Stimulated activated memory B cell treated with anti-CD40 and anti-IgM and Interleukin-4, amounts not matched to agents 10 μg/mL and 1 μg/mL and 100 μg/mL, for 72 hours (primary cell): ENCODE data around the gene USP37.

Experiments used
- ATAC-seq: fragments of 150-1000 bp; cut with Tn5 transposase; 2 replicates; pipeline ENCODE4 v1.10.0; 2021
- H3K27ac Mint-ChIP-seq: one replicate; pipeline ENCODE4 v1.8.0; 2022; ENCODE audit warnings: mild to moderate bottlenecking, mixed read lengths
- H3K27me3 Mint-ChIP-seq: one replicate; pipeline ENCODE4 v1.8.0; 2022; ENCODE audit warnings: mixed read lengths
- H3K36me3 Mint-ChIP-seq: one replicate; pipeline ENCODE4 v1.8.0; 2022; ENCODE audit warnings: mixed read lengths
- H3K4me1 Mint-ChIP-seq: one replicate; pipeline ENCODE4 v1.8.0; 2022; ENCODE audit warnings: mixed read lengths
- H3K4me3 Mint-ChIP-seq: one replicate; pipeline ENCODE4 v1.8.0; 2022; ENCODE audit warnings: mild to moderate bottlenecking, moderate library complexity, mixed read lengths
- H3K9me3 Mint-ChIP-seq: one replicate; pipeline ENCODE4 v1.8.0; 2022; ENCODE audit warnings: mixed read lengths

USP37 gene

GRCh38 chr2:218418717-218419458, 149.3 kb downstream of the USP37 start, which contains the start of gene VIL1:
VIL1 (plus strand) TSS chr2:218419123; CDS start chr2:218423779, 4,656 bp downstream.
- Mint-ChIP-seq H3K27me3 (peaks cover 12% of the 10 kb centered on the region), H3K4me3 (no peak within 1 kb of the TSS), H3K4me1 (no peaks in the 10 kb centered on the region), H3K27ac (no peak within 1 kb of the TSS), H3K36me3 (no peaks in the 10 kb centered on the region), H3K9me3 (no peaks in the 10 kb centered on the region)
- no peak for ATAC-seq

GRCh38 chr2:218418321-218418716, 149.8 kb downstream of the USP37 start:
- Mint-ChIP-seq H3K4me1 (no peaks in the 10 kb centered on the region), H3K4me3 (no peak overlapping the region), H3K27me3 (peaks cover 12% of the 10 kb centered on the region), H3K27ac (no peak overlapping the region), H3K9me3 (no peaks in the 10 kb centered on the region), H3K36me3 (no peaks in the 10 kb centered on the region)
- no peak for ATAC-seq

GRCh38 chr2:218407717-218408116, 160.4 kb downstream of the USP37 start:
- H3K9me3 Mint-ChIP-seq, result no peaks in the 10 kb centered on the region
- peaks cover 27% of the 10 kb centered on the region for H3K36me3 Mint-ChIP-seq
- H3K27ac Mint-ChIP-seq, result peak overlapping the region; percentile 80
- no peak for ATAC-seq
- no peaks in the 10 kb centered on the region for H3K27me3 Mint-ChIP-seq
- H3K4me3 Mint-ChIP-seq, result no peak overlapping the region
- peaks cover 51% of the 10 kb centered on the region for H3K4me1 Mint-ChIP-seq

- peaks cover 57% of the 10 kb centered on the region for H3K4me1 Mint-ChIP-seq
- peak; percentile 37 for ATAC-seq
- H3K4me3 Mint-ChIP-seq, result peak overlapping the region; percentile 77
- no peaks in the 10 kb centered on the region for H3K9me3 Mint-ChIP-seq
- H3K27me3 Mint-ChIP-seq, result no peaks in the 10 kb centered on the region
- peak overlapping the region; percentile 80 for H3K27ac Mint-ChIP-seq
- peaks cover 33% of the 10 kb centered on the region for H3K36me3 Mint-ChIP-seq
Measured at GRCh38 chr2:218406949-218407618, 161.1 kb downstream of the USP37 start.

- H3K9me3 Mint-ChIP-seq, result no peaks in the 10 kb centered on the region
- H3K27ac Mint-ChIP-seq, result peak overlapping the region; percentile 80
- no peaks in the 10 kb centered on the region for H3K27me3 Mint-ChIP-seq
- peak overlapping the region; percentile 79 for H3K4me3 Mint-ChIP-seq
- ATAC-seq, result peak; percentile 91
- peaks cover 39% of the 10 kb centered on the region for H3K36me3 Mint-ChIP-seq
- peaks cover 64% of the 10 kb centered on the region for H3K4me1 Mint-ChIP-seq
Measured at GRCh38 chr2:218406209-218406948, 161.8 kb downstream of the USP37 start.

GRCh38 chr2:218405746-218406208, 162.4 kb downstream of the USP37 start:
- Mint-ChIP-seq H3K27me3 (no peaks in the 10 kb centered on the region), H3K36me3 (peaks cover 39% of the 10 kb centered on the region), H3K9me3 (no peaks in the 10 kb centered on the region), H3K4me1 (peaks cover 70% of the 10 kb centered on the region), H3K4me3 (peak overlapping the region; percentile 79), H3K27ac (peak overlapping the region; percentile 80)
- ATAC-seq, result no peak

GRCh38 chr2:218405086-218405745, 162.9 kb downstream of the USP37 start:
- Mint-ChIP-seq H3K36me3 (peaks cover 39% of the 10 kb centered on the region), H3K9me3 (no peaks in the 10 kb centered on the region), H3K27ac (peak overlapping the region; percentile 80), H3K27me3 (no peaks in the 10 kb centered on the region), H3K4me3 (peak overlapping the region; percentile 79), H3K4me1 (peaks cover 70% of the 10 kb centered on the region)
- no peak for ATAC-seq

GRCh38 chr2:218404351-218405085, 163.6 kb downstream of the USP37 start:
- no peaks in the 10 kb centered on the region for H3K9me3 Mint-ChIP-seq
- H3K4me1 Mint-ChIP-seq, result peaks cover 70% of the 10 kb centered on the region
- H3K27ac Mint-ChIP-seq, result peak overlapping the region; percentile 80
- peaks cover 39% of the 10 kb centered on the region for H3K36me3 Mint-ChIP-seq
- H3K4me3 Mint-ChIP-seq, result no peak overlapping the region
- H3K27me3 Mint-ChIP-seq, result no peaks in the 10 kb centered on the region
- ATAC-seq, result no peak

GRCh38 chr2:218403810-218404209, 164.3 kb downstream of the USP37 start:
- Mint-ChIP-seq H3K4me1 (peaks cover 73% of the 10 kb centered on the region), H3K9me3 (no peaks in the 10 kb centered on the region), H3K4me3 (no peak overlapping the region), H3K27me3 (no peaks in the 10 kb centered on the region), H3K36me3 (peaks cover 39% of the 10 kb centered on the region), H3K27ac (peak overlapping the region; percentile 42)
- ATAC-seq, result no peak

- no peaks in the 10 kb centered on the region for H3K9me3 Mint-ChIP-seq
- H3K36me3 Mint-ChIP-seq, result peaks cover 39% of the 10 kb centered on the region
- no peak overlapping the region for H3K4me3 Mint-ChIP-seq
- H3K4me1 Mint-ChIP-seq, result peaks cover 76% of the 10 kb centered on the region
- no peak for ATAC-seq
- peak overlapping the region; percentile 42 for H3K27ac Mint-ChIP-seq
- H3K27me3 Mint-ChIP-seq, result peaks cover 1% of the 10 kb centered on the region
Measured at GRCh38 chr2:218402911-218403411, 165.2 kb downstream of the USP37 start.

- Mint-ChIP-seq H3K27me3 (peaks cover 6% of the 10 kb centered on the region), H3K4me3 (peak overlapping the region; percentile 14), H3K27ac (no peak overlapping the region), H3K9me3 (no peaks in the 10 kb centered on the region), H3K4me1 (peaks cover 76% of the 10 kb centered on the region), H3K36me3 (peaks cover 39% of the 10 kb centered on the region)
- ATAC-seq, result no peak
Measured at GRCh38 chr2:218402491-218402901, 165.7 kb downstream of the USP37 start.

GRCh38 chr2:218401890-218402289, 166.3 kb downstream of the USP37 start:
- Mint-ChIP-seq H3K4me1 (peaks cover 76% of the 10 kb centered on the region), H3K27ac (peak overlapping the region; percentile 64), H3K36me3 (peaks cover 39% of the 10 kb centered on the region), H3K4me3 (peak overlapping the region; percentile 99), H3K27me3 (peaks cover 9% of the 10 kb centered on the region), H3K9me3 (no peaks in the 10 kb centered on the region)
- no peak for ATAC-seq

- Mint-ChIP-seq H3K9me3 (no peaks in the 10 kb centered on the region), H3K27me3 (peaks cover 9% of the 10 kb centered on the region), H3K27ac (peak overlapping the region; percentile 64), H3K36me3 (peaks cover 39% of the 10 kb centered on the region), H3K4me1 (peaks cover 79% of the 10 kb centered on the region), H3K4me3 (peak overlapping the region; percentile 99)
- ATAC-seq, result no peak
Measured at GRCh38 chr2:218400930-218401881, 166.9 kb downstream of the USP37 start.
